HepG2 (cell line): ENCODE measurements around the gene RAB3C. TPM values are rescaled to one million over a fixed set of nuclear protein-coding genes. Genes with fewer than 3 reads are reported as not detected.

ENCODE experiments used
- GABPB1 ChIP-seq: IDR thresholded peaks from 2 replicates; pipeline ENCODE4 v1.6.1; 2016; ENCODE audit warnings: mild to moderate bottlenecking, missing genetic modification reagents, moderate library complexity, missing compliant biosample characterization
- GLI4 ChIP-seq: sonication (generic); formaldehyde crosslinking; IDR thresholded peaks from 2 replicates; pipeline ENCODE4 v1.5.1; 2020; ENCODE audit warnings: missing genetic modification reagents, mild to moderate bottlenecking, moderate library complexity, borderline replicate concordance
- KAT8 ChIP-seq: IDR thresholded peaks from 2 replicates; pipeline ENCODE4 v1.6.1; 2016; ENCODE audit warnings: missing genetic modification reagents, missing compliant biosample characterization
- KDM3A ChIP-seq: IDR thresholded peaks from 2 replicates; pipeline ENCODE4 v1.6.1; 2018; ENCODE audit warnings: low read depth, missing compliant biosample characterization
- KDM5B ChIP-seq: sonication (generic); formaldehyde crosslinking; IDR thresholded peaks from 2 replicates; pipeline ENCODE4 v1.4.0; 2020; ENCODE audit warnings: missing genetic modification reagents, mild to moderate bottlenecking, borderline replicate concordance
- MAF1 ChIP-seq: sonication (generic); formaldehyde crosslinking; IDR thresholded peaks from 2 replicates; pipeline ENCODE4 v1.5.0; 2020; ENCODE audit warnings: missing genetic modification reagents, borderline replicate concordance
- NRL ChIP-seq: sonication (generic); formaldehyde crosslinking; IDR thresholded peaks from 2 replicates; pipeline ENCODE4 v1.5.0; 2020; ENCODE audit warnings: missing genetic modification reagents, mild to moderate bottlenecking, moderate library complexity, borderline replicate concordance
- PAWR ChIP-seq: sonication (generic); formaldehyde crosslinking; IDR thresholded peaks from 2 replicates; pipeline ENCODE4 v1.4.0; 2020; ENCODE audit warnings: missing genetic modification reagents, mild to moderate bottlenecking, borderline replicate concordance
- PRDM10 ChIP-seq: sonication (generic); formaldehyde crosslinking; IDR thresholded peaks from 2 replicates; pipeline ENCODE4 v1.4.0; 2020; ENCODE audit warnings: low read depth, missing genetic modification reagents
- SALL1 ChIP-seq: sonication (generic); formaldehyde crosslinking; IDR thresholded peaks from 2 replicates; pipeline ENCODE4 v1.8.0; 2022; ENCODE audit warnings: mild to moderate bottlenecking, missing genetic modification reagents
- SPEN ChIP-seq: sonication (generic); formaldehyde crosslinking; IDR thresholded peaks from 2 replicates; pipeline ENCODE4 v1.5.1; 2020; ENCODE audit warnings: low read depth, mild to moderate bottlenecking, missing genetic modification reagents
- SUZ12 ChIP-seq: fragments of 150-350 bp; IDR thresholded peaks from 2 replicates; pipeline ENCODE4 v1.6.1; 2014; ENCODE audit warnings: low read depth, low read length
- THYN1 ChIP-seq: sonication (generic); formaldehyde crosslinking; IDR thresholded peaks from 2 replicates; pipeline ENCODE4 v1.8.1; 2023; ENCODE audit warnings: low read depth, mild to moderate bottlenecking, moderate library complexity, missing genetic modification reagents, borderline replicate concordance
- U2AF1 ChIP-seq: fragments of 200-400 bp; formaldehyde crosslinking; optimal IDR thresholded peaks from 2 replicates; pipeline ENCODE3; 2017; ENCODE audit warnings: mild to moderate bottlenecking, low read depth, low read length
- WIZ ChIP-seq: sonication (generic); formaldehyde crosslinking; IDR thresholded peaks from 2 replicates; pipeline ENCODE4 v1.5.1; 2020; ENCODE audit warnings: mild to moderate bottlenecking, missing genetic modification reagents
- ZNF136 ChIP-seq: sonication (generic); formaldehyde crosslinking; IDR thresholded peaks from 2 replicates; pipeline ENCODE4 v1.8.1; 2022; ENCODE audit warnings: low read depth, mild to moderate bottlenecking, moderate library complexity, missing genetic modification reagents
- ZNF207 ChIP-seq: fragments of 450-650 bp; IDR thresholded peaks from 2 replicates; pipeline ENCODE4 v1.6.1; 2016; ENCODE audit warnings: antibody characterized with exemption, borderline replicate concordance
- ZNF331 ChIP-seq: sonication (generic); formaldehyde crosslinking; IDR thresholded peaks from 2 replicates; pipeline ENCODE4 v1.4.0; 2020; ENCODE audit warnings: missing genetic modification reagents
- ZNF382 ChIP-seq: sonication (generic); formaldehyde crosslinking; IDR thresholded peaks from 2 replicates; pipeline ENCODE4 v1.5.0; 2020; ENCODE audit warnings: missing genetic modification reagents, mild to moderate bottlenecking, borderline replicate concordance
- ZNF614 ChIP-seq: IDR thresholded peaks from 2 replicates; pipeline ENCODE4 v1.6.1; 2018; ENCODE audit warnings: missing biosample characterization, missing genetic modification reagents, inconsistent platforms, borderline replicate concordance
- ZZZ3 ChIP-seq: sonication (generic); formaldehyde crosslinking; IDR thresholded peaks from 2 replicates; pipeline ENCODE4 v1.4.0; 2020; ENCODE audit warnings: missing genetic modification reagents, mild to moderate bottlenecking, borderline replicate concordance
- polyA plus RNA-seq, 8 experiments: library from polyadenylated mRNA; depleted of rRNA in 3 of 8; stranded (reverse) in 7 of 8; unstranded in 1 of 8; fragments of >200 nt; fragmentation: Illumina TruSeq in 4 of 8; extraction: Trizol in 4 of 8; gene quantifications; 2 replicates each; pipeline versions ENCODE4 v1.2.1 to v1.2.3, GENCODE V29; 2011 to 2016; ENCODE audit warnings: low read depth in 4 of 8, missing spikeins in 1 of 8, mixed read lengths in 1 of 8; ENCODE audit not compliant: insufficient read depth in 1 of 8
- total RNA-seq, 5 experiments: library from RNA; depleted of rRNA; stranded (reverse); fragments of >200 nt; fragmentation: Illumina TruSeq; extraction: Trizol; gene quantifications; 2 replicates each; pipeline ENCODE4 v1.2.3, GENCODE V29; 2016; ENCODE audit warnings: low read depth in 1 of 5
- TF ChIP-seq, protein P1 (sequence below): sonication (generic); formaldehyde crosslinking; IDR thresholded peaks from 2 replicates; pipeline ENCODE4 v1.5.1; 2020; ENCODE audit warnings: missing genetic modification reagents, mild to moderate bottlenecking, borderline replicate concordance

Gene RAB3C
- total and polyA plus RNA-seq, 2 of the 13 experiments (the other 11 are each of a cell fraction or from before 2014, with no cell fraction given), result not detected

DNA sequence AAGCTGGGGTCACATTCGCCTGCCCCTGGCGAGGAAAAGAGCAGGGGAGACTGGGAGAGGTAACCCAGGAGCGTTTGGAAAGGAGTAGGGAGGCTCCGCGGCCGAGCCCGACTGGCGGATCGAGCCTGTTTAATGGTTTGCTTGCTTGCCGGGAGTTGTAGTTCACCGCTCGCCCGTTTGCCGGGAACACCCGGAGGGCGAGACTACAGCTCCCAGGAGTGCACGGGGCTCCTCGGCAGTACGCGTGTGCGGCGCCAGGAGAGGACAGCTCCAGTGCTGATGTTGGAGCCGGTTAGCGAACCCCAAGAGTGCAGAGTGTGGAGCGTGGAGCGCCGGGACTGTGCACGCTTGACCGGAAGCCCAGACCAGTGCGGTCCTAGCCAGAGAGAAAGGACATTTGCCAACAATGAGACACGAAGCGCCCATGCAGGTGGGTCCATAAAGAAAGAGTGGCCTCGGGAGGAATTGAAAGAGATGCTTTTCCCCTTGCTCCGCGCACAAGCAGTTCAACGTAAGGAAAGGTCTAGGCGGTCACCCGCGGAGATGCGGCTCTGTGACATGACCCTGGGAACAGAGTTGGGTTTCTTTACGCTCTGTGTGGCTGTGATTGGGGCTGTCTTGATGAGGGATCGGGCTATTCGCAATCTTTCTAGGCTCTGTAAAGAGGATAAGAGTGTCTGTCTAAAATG lies at the start of gene RAB3C (continued):
- peak; percentile 90 for TF ChIP-seq SUZ12
- no peak for TF ChIP-seq PRDM10 (CRISPR knock-in tag)
- peak; percentile 83; the same call in 1 of the 2 replicates for TF ChIP-seq KAT8
- TF ChIP-seq PAWR, result no peak
- TF ChIP-seq KDM5B (CRISPR knock-in tag), result peak; percentile 78; the same call in 1 of the 2 replicates
- peak; percentile 92 for TF ChIP-seq GABPB1 (CRISPR knock-in tag)
- 0 out of 2 replicates have a peak, but pooled peaks have one; percentile 49 for TF ChIP-seq ZNF136 (CRISPR knock-in tag)
- TF ChIP-seq SPEN, result peak; percentile 65; the same call in 1 of the 2 replicates
- peak; percentile 96 for TF ChIP-seq WIZ
- no peak for TF ChIP-seq MAF1 (CRISPR knock-in tag)
- no peak for TF ChIP-seq ZNF614 (CRISPR knock-in tag)
- TF ChIP-seq KDM3A (CRISPR knock-in tag), result no peak
- no peak for TF ChIP-seq THYN1
- no peak for TF ChIP-seq ZNF207
- TF ChIP-seq NRL (CRISPR knock-in tag), result peak; percentile 80
- TF ChIP-seq ZNF382 (CRISPR knock-in tag), result no peak
- TF ChIP-seq ZNF331 (CRISPR knock-in tag), result peak; percentile 26; the same call in 1 of the 2 replicates
- TF ChIP-seq U2AF1, result no peak
- TF ChIP-seq SALL1 (CRISPR knock-in tag), result peak; percentile 67
- no peak for TF ChIP-seq ZZZ3 (CRISPR knock-in tag)
- TF ChIP-seq GLI4, result 0 out of 2 replicates have a peak, but pooled peaks have one; percentile 36
- TF ChIP-seq, protein P1, sequence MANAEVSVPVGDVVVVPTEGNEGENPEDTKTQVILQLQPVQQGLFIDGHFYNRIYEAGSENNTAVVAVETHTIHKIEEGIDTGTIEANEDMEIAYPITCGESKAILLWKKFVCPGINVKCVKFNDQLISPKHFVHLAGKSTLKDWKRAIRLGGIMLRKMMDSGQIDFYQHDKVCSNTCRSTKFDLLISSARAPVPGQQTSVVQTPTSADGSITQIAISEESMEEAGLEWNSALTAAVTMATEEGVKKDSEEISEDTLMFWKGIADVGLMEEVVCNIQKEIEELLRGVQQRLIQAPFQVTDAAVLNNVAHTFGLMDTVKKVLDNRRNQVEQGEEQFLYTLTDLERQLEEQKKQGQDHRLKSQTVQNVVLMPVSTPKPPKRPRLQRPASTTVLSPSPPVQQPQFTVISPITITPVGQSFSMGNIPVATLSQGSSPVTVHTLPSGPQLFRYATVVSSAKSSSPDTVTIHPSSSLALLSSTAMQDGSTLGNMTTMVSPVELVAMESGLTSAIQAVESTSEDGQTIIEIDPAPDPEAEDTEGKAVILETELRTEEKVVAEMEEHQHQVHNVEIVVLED (CRISPR knock-in tag), result peak; percentile 88
